NCI-H2196 (cell line): ENCODE measurements around the gene MPL.
A peak's percentile ranks its signal among the peaks of the same experiment; 100 is the strongest.
"Not testable (repeated sequence)": the region's sequence is repeated elsewhere in the genome, so short reads cannot be mapped to it uniquely, and the experiment has no call there.

ENCODE experiments used
- DNase-seq: peaks from one replicate; lab custom pipeline; 2025; ENCODE audit not compliant: unreplicated experiment; lab: John Stamatoyannopoulos, UW

The MPL gene

GRCh38 chr1:43373066-43373940 is 35.7 kb downstream of the MPL start:
- DNase-seq: no peak

GRCh38 chr1:43376723-43377235 is 39.2 kb downstream of the MPL start:
- no peak for DNase-seq

- DNase-seq: no peak
These were observed 40.2 kb downstream of the MPL start for GRCh38 chr1:43377831-43378230.

- no peak for DNase-seq
These were observed 41.9 kb downstream of the MPL start for GRCh38 chr1:43379476-43379875.

GRCh38 chr1:43381612-43382011 is 44.0 kb downstream of the MPL start:
- DNase-seq: no peak

GRCh38 chr1:43382027-43382779 is 44.6 kb downstream of the MPL start:
- DNase-seq: no peak

GRCh38 chr1:43383449-43383848 is 45.8 kb downstream of the MPL start:
- no peak for DNase-seq

GRCh38 chr1:43386676-43387075 is 49.1 kb downstream of the MPL start:
- no peak for DNase-seq

GRCh38 chr1:43387976-43388599 is 50.5 kb downstream of the MPL start:
- DNase-seq: no peak

GRCh38 chr1:43388613-43389012 is 51.0 kb downstream of the MPL start:
- no peak for DNase-seq

- peak; percentile 95 for DNase-seq
These were observed 52.0 kb downstream of the MPL start, which contains the start of the genes MED8 and SZT2 for GRCh38 chr1:43389326-43390313. Gene MED8 (minus strand): TSS chr1:43389800. CDS start chr1:43389764, 36 bp downstream. Gene SZT2 (plus strand): TSS chr1:43389899. CDS start chr1:43389969, 70 bp downstream.

GRCh38 chr1:43392702-43393101 is 55.1 kb downstream of the MPL start:
- DNase-seq: no peak

- no peak for DNase-seq
These were observed 57.9 kb downstream of the MPL start for GRCh38 chr1:43395523-43395922.

GRCh38 chr1:43396059-43396458 is 58.4 kb downstream of the MPL start:
- peak; percentile 48 for DNase-seq

GRCh38 chr1:43398227-43398626 is 60.6 kb downstream of the MPL start:
- DNase-seq: no peak

GRCh38 chr1:43400441-43400840 is 62.8 kb downstream of the MPL start:
- not testable (repeated sequence) for DNase-seq

GRCh38 chr1:43402089-43402865 is 64.7 kb downstream of the MPL start:
- DNase-seq: no peak
